A549 (cell line): Measurements from ENCODE around the gene TBC1D8.

Experiments
- CBX2 ChIP-seq: fragments of 200-600 bp; sonication (generic); IDR thresholded peaks from 2 replicates; pipeline ENCODE4 v1.6.1; 2016; ENCODE audit warnings: low read depth, mild to moderate bottlenecking, borderline replicate concordance
- E2F6 ChIP-seq: IDR thresholded peaks from 2 replicates; pipeline ENCODE4 v1.6.1; 2012; ENCODE audit warnings: low read depth, borderline replicate concordance
- ELK1 ChIP-seq: fragments of 150-350 bp; IDR thresholded peaks from 2 replicates; pipeline ENCODE4 v1.6.1; 2014; ENCODE audit warnings: low read depth, mild to moderate bottlenecking, low read length
- EP300 ChIP-seq, 2 experiments: fragments of >200 bp; sonication (Bioruptor Twin); formaldehyde crosslinking; IDR thresholded peaks; 2 replicates in 1 of 2; 3 replicates in 1 of 2; pipeline ENCODE4 v1.6.1; 2016 to 2017
- POLR2A ChIP-seq: IDR thresholded peaks from 2 replicates; pipeline ENCODE4 v1.6.1; 2012; ENCODE audit warnings: mild to moderate bottlenecking, low read length
- RAD21 ChIP-seq, 2 experiments: fragments of >200 bp in 1 of 2; sonication (Bioruptor Twin) in 1 of 2; formaldehyde crosslinking in 1 of 2; IDR thresholded peaks in 1 of 2; conservative IDR thresholded peaks in 1 of 2; 2 replicates in 1 of 2; 3 replicates in 1 of 2; pipeline ENCODE4 v1.6.1; 2012 to 2018; ENCODE audit warnings: inconsistent platforms in 1 of 2
- TP53 ChIP-seq: fragments of 250-450 bp; sonication (Bioruptor Pico); IDR thresholded peaks from 2 replicates; pipeline ENCODE4 v1.5.0; 2021; ENCODE audit warnings: mild to moderate bottlenecking, moderate library complexity
- TF ChIP-seq, protein P1 (sequence below): fragments of >200 bp; sonication (Bioruptor Twin); formaldehyde crosslinking; IDR thresholded peaks from 3 replicates; pipeline ENCODE4 v1.5.1; 2016
- TF ChIP-seq, protein P2 (sequence below): IDR thresholded peaks from 2 replicates; pipeline ENCODE4 v1.6.1; 2012

- no peak for TF ChIP-seq POLR2A
- TF ChIP-seq, protein P1, sequence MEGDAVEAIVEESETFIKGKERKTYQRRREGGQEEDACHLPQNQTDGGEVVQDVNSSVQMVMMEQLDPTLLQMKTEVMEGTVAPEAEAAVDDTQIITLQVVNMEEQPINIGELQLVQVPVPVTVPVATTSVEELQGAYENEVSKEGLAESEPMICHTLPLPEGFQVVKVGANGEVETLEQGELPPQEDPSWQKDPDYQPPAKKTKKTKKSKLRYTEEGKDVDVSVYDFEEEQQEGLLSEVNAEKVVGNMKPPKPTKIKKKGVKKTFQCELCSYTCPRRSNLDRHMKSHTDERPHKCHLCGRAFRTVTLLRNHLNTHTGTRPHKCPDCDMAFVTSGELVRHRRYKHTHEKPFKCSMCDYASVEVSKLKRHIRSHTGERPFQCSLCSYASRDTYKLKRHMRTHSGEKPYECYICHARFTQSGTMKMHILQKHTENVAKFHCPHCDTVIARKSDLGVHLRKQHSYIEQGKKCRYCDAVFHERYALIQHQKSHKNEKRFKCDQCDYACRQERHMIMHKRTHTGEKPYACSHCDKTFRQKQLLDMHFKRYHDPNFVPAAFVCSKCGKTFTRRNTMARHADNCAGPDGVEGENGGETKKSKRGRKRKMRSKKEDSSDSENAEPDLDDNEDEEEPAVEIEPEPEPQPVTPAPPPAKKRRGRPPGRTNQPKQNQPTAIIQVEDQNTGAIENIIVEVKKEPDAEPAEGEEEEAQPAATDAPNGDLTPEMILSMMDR: no peak
- no peak for TF ChIP-seq EP300 (IDR thresholded peaks at IDR 0.05)
- TF ChIP-seq CBX2: no peak
- no peak for TF ChIP-seq ELK1
- TF ChIP-seq E2F6: no peak
- TF ChIP-seq, protein P2, sequence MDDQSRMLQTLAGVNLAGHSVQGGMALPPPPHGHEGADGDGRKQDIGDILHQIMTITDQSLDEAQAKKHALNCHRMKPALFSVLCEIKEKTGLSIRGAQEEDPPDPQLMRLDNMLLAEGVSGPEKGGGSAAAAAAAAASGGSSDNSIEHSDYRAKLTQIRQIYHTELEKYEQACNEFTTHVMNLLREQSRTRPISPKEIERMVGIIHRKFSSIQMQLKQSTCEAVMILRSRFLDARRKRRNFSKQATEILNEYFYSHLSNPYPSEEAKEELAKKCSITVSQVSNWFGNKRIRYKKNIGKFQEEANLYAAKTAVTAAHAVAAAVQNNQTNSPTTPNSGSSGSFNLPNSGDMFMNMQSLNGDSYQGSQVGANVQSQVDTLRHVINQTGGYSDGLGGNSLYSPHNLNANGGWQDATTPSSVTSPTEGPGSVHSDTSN: no peak
- no peak for TF ChIP-seq TP53 (CRISPR knock-in tag)
- no peak for TF ChIP-seq RAD21 (conservative IDR thresholded peaks at IDR 0.05 in 1 of 2, IDR thresholded peaks at IDR 0.05 in 1 of 2)
Measured at GRCh38 chr2:101026923-101027469, 124.2 kb downstream of the TBC1D8 start.
